Smooth muscle cell (in vitro differentiated cells): ENCODE measurements around the gene SLAMF6. TPM values are rescaled to one million over a fixed set of nuclear protein-coding genes. Genes with fewer than 3 reads are reported as not detected.

Experiments used
- DNase-seq: peaks from one replicate; lab custom pipeline; 2025; ENCODE audit not compliant: unreplicated experiment; lab: John Stamatoyannopoulos, UW
- H2AFZ ChIP-seq: fragments of 200-600 bp; sonication (generic); 2 replicates; pipeline ENCODE4 v1.6.0; 2016; ENCODE audit warnings: antibody characterized with exemption, low read depth, mild to moderate bottlenecking
- H3F3A ChIP-seq: fragments of 200-600 bp; sonication (generic); 2 replicates; pipeline ENCODE4 v1.6.0; 2017; ENCODE audit warnings: antibody characterized with exemption, low read depth
- H3K27ac ChIP-seq: fragments of 200-600 bp; sonication (generic); 2 replicates; pipeline ENCODE4 v1.5.1; 2016; ENCODE audit warnings: low read depth, mild to moderate bottlenecking
- H3K27me3 ChIP-seq: fragments of 200-600 bp; sonication (generic); 2 replicates; pipeline ENCODE4 v1.6.1; 2016; ENCODE audit warnings: low read depth, mild to moderate bottlenecking
- H3K36me3 ChIP-seq: fragments of 200-600 bp; sonication (generic); 2 replicates; pipeline ENCODE4 v1.5.1; 2016; ENCODE audit warnings: low read depth
- H3K4me1 ChIP-seq: fragments of 200-600 bp; sonication (generic); 2 replicates; pipeline ENCODE4 v1.5.1; 2016; ENCODE audit warnings: low read depth
- H3K4me2 ChIP-seq: fragments of 200-600 bp; sonication (generic); 2 replicates; pipeline ENCODE4 v1.6.0; 2016; ENCODE audit warnings: mild to moderate bottlenecking
- H3K4me3 ChIP-seq: fragments of 200-600 bp; sonication (generic); 2 replicates; pipeline ENCODE4 v1.5.1; 2016; ENCODE audit warnings: mild to moderate bottlenecking
- H3K79me2 ChIP-seq: fragments of 200-600 bp; sonication (generic); 2 replicates; pipeline ENCODE4 v1.6.0; 2016; ENCODE audit warnings: low read depth, mild to moderate bottlenecking
- H3K9ac ChIP-seq: fragments of 200-600 bp; sonication (generic); 2 replicates; pipeline ENCODE4 v1.6.0; 2016; ENCODE audit warnings: low read depth
- H3K9me3 ChIP-seq: fragments of 200-600 bp; sonication (generic); replicated peaks from 2 replicates; pipeline ENCODE4 v1.5.1; 2016; ENCODE audit warnings: low read depth
- H4K20me1 ChIP-seq: fragments of 200-600 bp; sonication (generic); 2 replicates; pipeline ENCODE4 v1.6.0; 2016; ENCODE audit warnings: low read depth
- CTCF ChIP-seq: fragments of 200-600 bp; sonication (generic); IDR thresholded peaks from 2 replicates; pipeline ENCODE4 v1.5.1; 2017; ENCODE audit warnings: borderline replicate concordance, mild to moderate bottlenecking, antibody characterized with exemption; ENCODE audit not compliant: insufficient read depth, poor library complexity, severe bottlenecking
- WGBS: methylation state at CpG from one replicate; pipeline ENCODE4 v1.1.7; 2016; ENCODE audit warnings: low lambda C conversion rate; 5-methylcytosine and 5-hydroxymethylcytosine counted together
- polyA plus RNA-seq: library from polyadenylated mRNA; unstranded; fragments of >200 nt; fragmentation: Nextera tagmentation; extraction: Ambion mirVana; gene quantifications from 2 replicates; pipeline ENCODE4 v1.2.1, GENCODE V29; 2016
- total RNA-seq: library from RNA; depleted of rRNA; stranded (reverse); fragments of >200 nt; gene quantifications from 2 replicates; pipeline ENCODE4 v1.2.3, GENCODE V29; 2014

The SLAMF6 gene
- total and polyA plus RNA-seq, 2 experiments from 2014 or later, result not detected

- H3K4me1 ChIP-seq, result peaks cover 7% of the 10 kb centered on the region
- peak overlapping the region; percentile 53 for H3K4me2 ChIP-seq
- DNase-seq, result no peak
- 24% methylated on average over 8 of the region's 8 CpGs for WGBS
- H3K79me2 ChIP-seq, result no peaks in the 10 kb centered on the region
- no peak overlapping the region for H3K9ac ChIP-seq
- no peaks in the 10 kb centered on the region for H3K27me3 ChIP-seq
- H3K4me3 ChIP-seq, result no peak overlapping the region
- no peak overlapping the region for H3K27ac ChIP-seq
- H3K9me3 ChIP-seq, result no peaks in the 10 kb centered on the region
- peaks cover 3% of the 10 kb centered on the region for H3F3A ChIP-seq
- H3K36me3 ChIP-seq, result no peaks in the 10 kb centered on the region
- TF ChIP-seq CTCF, result no peak
- no peaks in the 10 kb centered on the region for H4K20me1 ChIP-seq
- H2AFZ ChIP-seq, result peak overlapping the region; percentile 38
Observed at GRCh38 chr1:160539990-160540858, 17.2 kb upstream of the SLAMF6 start.

- Histone ChIP-seq H3K9me3 (no peaks in the 10 kb centered on the region), H3K27me3 (no peaks in the 10 kb centered on the region), H3K36me3 (no peaks in the 10 kb centered on the region), H3K27ac (no peak overlapping the region), H3K9ac (no peak overlapping the region), H4K20me1 (no peaks in the 10 kb centered on the region), H3F3A (peaks cover 3% of the 10 kb centered on the region), H2AFZ (no peak overlapping the region), H3K79me2 (no peaks in the 10 kb centered on the region), H3K4me3 (no peak overlapping the region), H3K4me1 (peaks cover 7% of the 10 kb centered on the region), H3K4me2 (peak overlapping the region; percentile 53)
- no peak for DNase-seq
- 87% methylated on average over 6 of the region's 6 CpGs for WGBS
- no peak for TF ChIP-seq CTCF
Observed at GRCh38 chr1:160539684-160539989, 16.6 kb upstream of the SLAMF6 start.

- 84% methylated on average over 5 of the region's 5 CpGs for WGBS
- no peak overlapping the region for H3K4me2 ChIP-seq
- no peaks in the 10 kb centered on the region for H4K20me1 ChIP-seq
- DNase-seq, result no peak
- no peaks in the 10 kb centered on the region for H3K27me3 ChIP-seq
- H3F3A ChIP-seq, result peaks cover 3% of the 10 kb centered on the region
- H2AFZ ChIP-seq, result no peak overlapping the region
- H3K27ac ChIP-seq, result no peak overlapping the region
- H3K9me3 ChIP-seq, result no peaks in the 10 kb centered on the region
- H3K36me3 ChIP-seq, result no peaks in the 10 kb centered on the region
- H3K4me1 ChIP-seq, result peaks cover 7% of the 10 kb centered on the region
- no peak overlapping the region for H3K4me3 ChIP-seq
- TF ChIP-seq CTCF, result no peak
- H3K79me2 ChIP-seq, result no peaks in the 10 kb centered on the region
- H3K9ac ChIP-seq, result no peak overlapping the region
Observed at GRCh38 chr1:160538985-160539651, 16.1 kb upstream of the SLAMF6 start.
